ENCODE measurements around the gene ATXN1. TPM values are rescaled to one million over a fixed set of nuclear protein-coding genes. Genes with fewer than 3 reads are reported as not detected.

The ATXN1 gene
- polyA plus RNA-seq, 1 of the 3 experiments (the other 2 are of a cell fraction), result 7.9 TPM

- TF ChIP-seq REST (IDR thresholded peaks at IDR 0.05; ENCODE audit: low read depth, low read length), result no peak
- no peak for TF ChIP-seq MEF2A (IDR thresholded peaks at IDR 0.05; ENCODE audit: borderline replicate concordance, low read depth)
- TF ChIP-seq JUND (IDR thresholded peaks at IDR 0.05), result no peak
- no peak for TF ChIP-seq RXRA (IDR thresholded peaks at IDR 0.05; ENCODE audit: borderline replicate concordance, low read depth)
- no peak for TF ChIP-seq USF1 (IDR thresholded peaks at IDR 0.05; ENCODE audit: borderline replicate concordance, low read depth)
These were observed 475.7 kb downstream of the ATXN1 start (continued) for GRCh38 chr6:16285467-16286150.

- H4K20me1 ChIP-seq (ENCODE audit: insufficient read depth), result no peaks in the 10 kb centered on the region
- H3K27ac ChIP-seq (ENCODE audit: low read depth in 2 of 2, low read length in 1 of 2), result no peak overlapping the region
- H3K27me3 ChIP-seq (ENCODE audit: insufficient read depth), result no peaks in the 10 kb centered on the region
- no peaks in the 10 kb centered on the region for H3K4me1 ChIP-seq (ENCODE audit: control insufficient read depth in 1 of 2, insufficient read depth in 2 of 2, low read depth in 1 of 2, low read length in 1 of 2)
- no peaks in the 10 kb centered on the region for H3F3A ChIP-seq (replicated peaks; ENCODE audit: insufficient read depth)
- no peak overlapping the region for H3K9ac ChIP-seq
- no peak overlapping the region for H3K4me3 ChIP-seq (ENCODE audit: low read depth in 2 of 2, low read length in 1 of 2)
- no peaks in the 10 kb centered on the region for H3K36me3 ChIP-seq (replicated peaks in 1 of 2; ENCODE audit: control insufficient read depth in 1 of 2, insufficient read depth in 2 of 2, low read length in 1 of 2)
- no peak for TF ChIP-seq CTCF (IDR thresholded peaks at IDR 0.05)
- TF ChIP-seq TCF12 (IDR thresholded peaks at IDR 0.05), result no peak
- TF ChIP-seq JUND (IDR thresholded peaks at IDR 0.05), result no peak
- TF ChIP-seq YY1 (IDR thresholded peaks at IDR 0.05; ENCODE audit: low read depth), result no peak
- TF ChIP-seq EZH2phosphoT487 (IDR thresholded peaks at IDR 0.05; ENCODE audit: borderline replicate concordance, low read depth), result no peak
- no peak for TF ChIP-seq FOXM1 (IDR thresholded peaks at IDR 0.05; ENCODE audit: low read depth)
- no peak for TF ChIP-seq ELF1 (IDR thresholded peaks at IDR 0.05)
- no peak for TF ChIP-seq SIN3A (IDR thresholded peaks at IDR 0.05; ENCODE audit: borderline replicate concordance, low read depth, low read length)
- TF ChIP-seq RCOR1 (IDR thresholded peaks at IDR 0.05; ENCODE audit: low read length), result no peak
- TF ChIP-seq ZBTB33 (IDR thresholded peaks at IDR 0.05; ENCODE audit: borderline replicate concordance, low read depth), result no peak
- TF ChIP-seq PBX3 (IDR thresholded peaks at IDR 0.05), result no peak
- no peak for TF ChIP-seq MEF2A (IDR thresholded peaks at IDR 0.05; ENCODE audit: borderline replicate concordance, low read depth)
- no peak for TF ChIP-seq RAD21 (IDR thresholded peaks at IDR 0.05; ENCODE audit: low read length)
- TF ChIP-seq MXI1 (IDR thresholded peaks at IDR 0.05; ENCODE audit: low read depth, low read length), result no peak
- TF ChIP-seq POLR2AphosphoS5 (IDR thresholded peaks at IDR 0.05; ENCODE audit: low read depth, low read length), result no peak
- TF ChIP-seq SMC3 (IDR thresholded peaks at IDR 0.05; ENCODE audit: low read depth, low read length), result no peak
- no peak for TF ChIP-seq NRF1 (IDR thresholded peaks at IDR 0.05; ENCODE audit: low read depth, low read length)
- TF ChIP-seq FOSL2 (IDR thresholded peaks at IDR 0.05; ENCODE audit: borderline replicate concordance, low read depth), result no peak
- no peak for TF ChIP-seq EP300 (IDR thresholded peaks at IDR 0.05; ENCODE audit: borderline replicate concordance in 1 of 2, low read depth in 1 of 2, low read length in 1 of 2)
- no peaks in the 10 kb centered on the region for H3K79me2 ChIP-seq (ENCODE audit: insufficient read depth)
- no peaks in the 10 kb centered on the region for H3K9me2 ChIP-seq
- no peak overlapping the region for H3K4me2 ChIP-seq
- no peak for DNase-seq
- ChIA-PET CTCF (interaction anchor here (1.5 kb wide), 1 partner anchor 126 kb away, joined by 3 read pairs; no protein-coding TSS in a partner anchor), POLR2A (no interaction called here)
- no peaks in the 10 kb centered on the region for H3K9me3 ChIP-seq
- no peak overlapping the region for H2AFZ ChIP-seq (ENCODE audit: low read depth)
- WGBS (ENCODE audit: low lambda C conversion rate), result 95% methylated on average over 14 of the region's 14 CpGs
These were observed 476.8 kb downstream of the ATXN1 start for GRCh38 chr6:16284472-16284871.

Data from SK-N-SH (cell line).